ENCODE measurements around the gene USP26. TPM values are rescaled to one million over a fixed set of nuclear protein-coding genes. Genes with fewer than 3 reads are reported as not detected.

The USP26 gene
- total and polyA plus RNA-seq, 12 donors = not detected

Other genes with a start within 250 kb of the USP26 start
- gene HS6ST2, start 138.5 kb downstream of the USP26 start, total RNA-seq = 1 to 10 TPM in 1 of 10 donors, under 1 TPM in 7, not detected in 2; 0.13 to 1.2 (median 0.25) TPM
- gene HS6ST2, start 138.5 kb downstream of the USP26 start, polyA plus RNA-seq = under 1 TPM in 1 of 2 donors, not detected in 1; 0.26 TPM
- gene TFDP3, start 121.2 kb upstream of the USP26 start, total RNA-seq = not detected
- gene TFDP3, start 121.2 kb upstream of the USP26 start, polyA plus RNA-seq = not detected

All from heart right ventricle (tissue), 12 donors.